ENCODE results near the gene KISS1R.

KISS1R gene

DNA sequence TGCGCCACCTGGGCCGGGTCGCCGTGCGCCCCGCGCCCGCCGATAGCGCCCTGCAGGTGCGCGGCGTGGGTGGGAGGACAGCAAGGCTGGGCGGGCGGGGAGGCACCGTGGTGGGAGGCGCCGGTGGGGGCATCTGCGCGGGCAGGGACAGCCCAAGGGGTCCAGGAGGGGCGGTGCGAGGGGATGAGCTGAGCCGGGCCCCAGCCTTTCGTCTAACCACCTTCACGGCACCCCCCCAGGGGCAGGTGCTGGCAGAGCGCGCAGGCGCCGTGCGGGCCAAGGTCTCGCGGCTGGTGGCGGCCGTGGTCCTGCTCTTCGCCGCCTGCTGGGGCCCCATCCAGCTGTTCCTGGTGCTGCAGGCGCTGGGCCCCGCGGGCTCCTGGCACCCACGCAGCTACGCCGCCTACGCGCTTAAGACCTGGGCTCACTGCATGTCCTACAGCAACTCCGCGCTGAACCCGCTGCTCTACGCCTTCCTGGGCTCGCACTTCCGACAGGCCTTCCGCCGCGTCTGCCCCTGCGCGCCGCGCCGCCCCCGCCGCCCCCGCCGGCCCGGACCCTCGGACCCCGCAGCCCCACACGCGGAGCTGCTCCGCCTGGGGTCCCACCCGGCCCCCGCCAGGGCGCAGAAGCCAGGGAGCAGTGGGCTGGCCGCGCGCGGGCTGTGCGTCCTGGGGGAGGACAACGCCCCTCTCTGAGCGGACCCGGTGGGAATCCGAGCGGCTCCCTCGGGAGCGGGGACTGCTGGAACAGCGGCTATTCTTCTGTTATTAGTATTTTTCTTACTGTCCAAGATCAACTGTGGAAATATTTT is 3.1 kb downstream of the KISS1R start:
- peak; percentile 32 to 39 for DNase-seq (ENCODE audit: low read depth in 2 of 2)

DNA sequence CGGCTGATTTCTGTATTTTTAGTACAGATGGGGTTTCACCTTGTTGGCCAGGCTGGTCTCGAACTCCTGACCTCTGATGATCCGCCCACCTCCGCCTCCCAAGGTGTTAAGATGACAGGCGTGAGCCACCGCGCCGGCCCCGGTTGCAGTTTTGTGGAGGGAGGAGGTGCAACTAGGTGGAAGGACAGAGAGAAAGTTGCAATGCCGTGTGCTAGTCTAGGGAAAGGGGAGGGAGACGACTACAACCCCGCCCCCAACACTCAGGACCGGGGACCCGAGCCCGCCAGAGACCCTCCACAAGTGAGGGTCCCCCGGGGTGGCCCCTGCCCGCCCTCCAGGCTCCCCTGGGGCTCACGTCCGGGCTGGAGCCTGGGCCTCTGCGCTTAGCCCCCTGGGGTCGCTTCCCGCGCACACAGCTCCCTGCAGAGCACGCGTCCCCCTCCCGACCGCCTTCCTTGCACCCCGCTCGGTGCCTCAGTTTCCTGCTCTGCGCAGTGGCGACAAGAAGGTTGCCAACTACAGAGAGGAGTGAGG is 7.5 kb downstream of the KISS1R start:
- no peak for DNase-seq (ENCODE audit: low read depth in 2 of 2)

DNA sequence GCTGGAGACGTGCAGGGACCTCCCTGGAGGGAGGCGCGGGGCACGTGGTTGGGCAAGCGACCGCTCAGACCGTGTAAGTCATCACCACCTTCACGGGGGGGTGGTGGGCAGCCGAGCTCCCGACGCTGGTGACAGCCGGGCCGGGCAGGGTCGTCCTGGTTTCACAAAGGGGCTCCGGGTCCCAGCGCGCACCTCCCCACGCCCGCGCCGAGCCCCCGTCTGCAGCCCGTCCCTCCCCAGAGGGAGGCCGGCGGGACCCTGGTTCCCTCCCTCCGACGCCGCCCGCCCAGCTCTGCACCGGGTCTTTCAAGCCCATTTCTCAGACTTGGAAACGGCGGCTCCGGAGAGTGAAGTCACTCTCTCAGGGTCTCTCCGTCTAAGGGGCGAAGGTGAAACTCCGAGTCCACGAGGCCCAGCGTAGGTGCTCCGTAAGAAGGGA is 8.0 kb downstream of the KISS1R start:
- no peak for DNase-seq (ENCODE audit: low read depth in 2 of 2)

DNA sequence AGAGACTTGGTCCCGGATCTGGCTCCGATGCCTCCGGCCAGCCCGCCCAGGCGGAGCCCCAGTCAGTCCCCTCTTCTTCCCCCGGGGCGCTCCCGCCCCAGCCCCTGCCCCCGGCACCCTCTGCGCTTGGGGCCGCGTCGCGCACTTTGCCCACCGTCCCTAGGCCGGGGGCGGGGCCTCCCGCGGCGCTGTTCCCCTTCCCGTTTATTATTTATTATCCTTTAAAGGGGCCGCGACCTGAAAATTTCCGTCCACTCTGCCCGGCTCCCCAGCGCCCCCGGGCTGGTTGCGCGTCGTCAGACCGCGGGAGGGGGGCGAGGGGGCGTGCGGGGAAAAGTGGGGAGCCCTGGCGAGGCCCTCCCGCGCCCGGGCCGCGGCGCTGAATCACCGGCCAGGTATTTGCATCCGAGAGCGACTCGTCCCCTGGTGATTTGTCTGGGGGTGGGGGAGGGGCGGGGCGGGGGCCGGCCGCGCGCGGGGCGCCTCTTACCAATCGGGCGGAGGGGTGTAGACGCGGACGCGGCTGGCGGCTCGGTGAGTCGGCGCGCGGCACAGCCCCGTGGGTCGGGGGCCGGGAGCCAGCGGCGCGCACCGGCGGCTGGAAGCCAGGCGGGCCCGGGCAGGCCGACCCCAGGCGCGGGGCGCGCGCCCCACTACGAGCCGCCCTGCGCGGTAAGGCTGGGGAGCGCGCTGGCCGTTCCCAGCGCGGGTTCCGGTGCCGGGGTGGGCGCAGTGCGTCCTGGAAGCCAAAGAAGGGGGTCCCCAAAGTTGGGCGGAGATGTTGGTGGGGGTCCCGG is 8.6 kb downstream of the KISS1R start, which contains the start of gene ARID3A:
Gene ARID3A, plus strand, starts transcription at position 510 of the 797 bp plus-strand sequence. CDS start 3,494 bp downstream, outside the sequence.
- DNase-seq (ENCODE audit: low read depth in 2 of 2) = peak; percentile 43 to 47

DNA sequence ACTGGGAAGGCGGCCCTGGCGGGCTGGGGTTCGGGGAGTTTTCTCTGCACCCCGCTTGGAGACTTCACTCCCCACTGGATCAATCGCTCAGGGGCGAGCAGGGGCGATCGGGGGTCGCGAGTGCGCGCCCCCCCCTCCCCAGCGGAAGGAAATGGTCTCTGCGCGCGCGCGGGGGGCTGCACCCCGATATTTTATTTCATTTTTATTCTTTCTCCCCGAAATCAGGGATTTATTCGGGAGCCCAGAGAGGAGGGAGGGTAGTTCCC is 9.1 kb downstream of the KISS1R start:
- DNase-seq (ENCODE audit: low read depth in 2 of 2) = no peak

DNA sequence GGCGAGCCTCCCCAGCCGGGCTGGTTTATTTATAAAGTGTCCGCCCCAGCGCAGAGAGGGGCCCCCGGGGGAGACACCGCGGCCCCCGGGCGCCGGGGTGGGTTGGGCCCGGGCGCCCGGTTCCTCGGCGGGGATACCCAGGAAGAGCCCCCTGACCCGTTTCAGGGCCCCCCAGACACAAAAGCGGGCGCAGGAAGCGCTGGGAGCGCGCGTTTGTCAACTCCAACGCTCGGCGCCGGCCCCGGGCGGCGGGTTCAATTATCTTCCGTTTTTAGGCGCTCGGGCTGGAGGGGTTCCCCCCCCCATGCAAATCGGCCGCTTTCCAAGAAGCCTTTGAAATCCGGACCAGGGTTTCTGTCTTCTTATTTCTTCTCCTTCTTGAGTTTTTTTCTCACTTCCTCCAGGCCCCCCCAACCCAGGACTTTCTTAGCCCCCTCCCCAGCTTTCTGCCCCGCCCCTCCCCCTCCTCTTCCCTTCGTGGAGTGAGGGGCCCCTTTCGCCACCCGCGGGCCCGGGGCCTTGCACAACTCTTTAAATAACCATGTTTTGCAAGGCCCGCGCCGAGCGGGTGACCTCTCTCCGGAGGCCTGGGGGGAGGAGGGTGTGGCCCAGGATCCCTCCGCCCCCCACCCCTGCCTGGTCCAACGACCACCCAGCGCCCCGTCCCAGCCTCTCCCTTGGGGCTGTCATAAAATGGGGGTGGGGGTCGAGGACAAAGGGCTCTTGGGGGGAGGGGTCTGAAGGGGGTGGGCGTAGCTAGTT is 9.6 kb downstream of the KISS1R start:
- DNase-seq (ENCODE audit: low read depth in 2 of 2) = no peak

DNA sequence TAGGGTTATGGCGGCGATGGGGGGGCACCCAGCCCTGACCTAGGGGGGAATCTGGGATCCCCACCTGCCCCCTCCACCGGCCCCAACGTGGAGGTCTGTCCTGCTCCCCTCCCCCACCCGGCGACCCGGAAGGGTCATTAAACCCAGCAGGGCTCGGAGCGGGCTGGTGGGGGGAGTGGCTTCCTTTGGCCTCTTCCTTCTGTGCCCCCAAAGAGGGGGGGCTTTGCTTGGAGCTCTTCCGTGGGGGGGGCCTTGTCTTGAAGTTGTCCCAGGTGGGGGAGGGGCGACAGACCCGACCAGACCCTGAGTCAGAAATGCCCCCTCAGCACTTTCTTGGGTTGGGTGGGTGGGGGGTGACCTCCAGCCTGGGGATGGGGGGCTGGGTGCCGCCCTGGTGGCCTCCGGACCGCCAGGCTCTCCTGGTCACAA is 10.2 kb downstream of the KISS1R start:
- DNase-seq (ENCODE audit: low read depth in 2 of 2) = no peak

DNA sequence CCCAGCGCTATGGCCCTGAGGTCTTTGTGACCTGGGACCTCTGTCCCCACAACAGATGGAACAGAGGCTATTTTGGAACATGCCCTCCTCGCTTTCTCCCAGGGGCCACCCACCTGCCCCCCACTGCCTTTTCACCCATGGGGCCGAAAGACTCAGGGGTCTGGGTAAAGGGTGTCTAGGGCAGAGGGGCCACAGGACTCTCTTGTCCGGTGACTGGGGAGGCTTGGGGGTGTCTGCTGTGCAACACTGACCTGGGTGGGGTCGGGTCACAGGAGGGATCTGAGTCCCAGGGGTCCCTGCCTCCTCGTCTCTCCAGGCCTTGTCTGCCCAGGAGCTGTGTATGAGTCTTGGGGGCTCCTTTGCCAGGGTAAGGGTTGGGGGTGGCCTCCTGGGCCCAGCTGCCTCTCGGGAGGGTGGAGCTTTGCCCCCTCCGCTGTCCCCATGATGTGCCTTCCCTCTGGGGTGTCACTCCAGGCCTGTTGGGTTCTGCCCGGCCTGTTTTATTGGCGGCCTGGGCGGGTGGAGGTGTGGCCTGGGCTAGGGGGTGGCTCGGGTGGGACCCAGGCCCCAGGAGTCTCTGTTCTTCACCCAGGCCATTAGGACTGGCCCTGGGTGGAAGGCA is 10.8 kb downstream of the KISS1R start:
- no peak for DNase-seq (ENCODE audit: low read depth in 2 of 2)

DNA sequence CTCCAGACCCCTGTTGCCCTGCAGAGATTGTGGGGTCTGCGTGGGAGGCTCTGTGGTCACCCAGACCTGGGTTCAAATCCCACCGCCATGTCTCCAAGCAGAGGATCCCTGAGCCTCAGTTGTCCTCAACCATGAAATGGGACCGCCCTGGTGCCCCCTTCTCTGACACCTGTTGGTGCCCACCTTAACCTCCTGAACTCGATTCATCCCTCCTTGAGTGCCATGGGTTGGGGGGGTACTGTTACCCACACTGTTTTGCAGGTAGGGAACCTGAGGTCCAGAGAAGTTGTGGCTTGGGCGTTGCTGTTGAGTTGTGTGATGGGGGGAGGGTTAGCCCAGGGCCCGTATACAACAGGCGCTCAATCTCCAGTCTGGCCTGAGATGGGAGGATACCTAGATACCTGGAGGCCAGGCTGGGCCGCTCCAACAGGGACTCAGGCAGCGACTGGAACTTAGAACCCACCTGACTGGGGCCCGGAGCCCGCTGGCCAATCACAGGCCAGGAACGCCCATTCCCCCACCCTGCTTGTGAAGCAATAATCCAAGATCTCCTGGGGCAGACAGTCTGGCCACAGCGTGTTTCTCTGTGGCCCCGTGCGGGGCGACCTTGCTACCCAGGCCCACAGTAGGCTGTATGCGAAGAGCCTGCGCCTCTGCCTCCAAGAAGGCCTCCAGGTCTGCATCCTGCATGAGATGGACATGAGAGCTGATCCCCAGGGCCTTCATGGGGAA is 11.5 kb downstream of the KISS1R start:
- DNase-seq (ENCODE audit: low read depth in 2 of 2) = no peak

DNA sequence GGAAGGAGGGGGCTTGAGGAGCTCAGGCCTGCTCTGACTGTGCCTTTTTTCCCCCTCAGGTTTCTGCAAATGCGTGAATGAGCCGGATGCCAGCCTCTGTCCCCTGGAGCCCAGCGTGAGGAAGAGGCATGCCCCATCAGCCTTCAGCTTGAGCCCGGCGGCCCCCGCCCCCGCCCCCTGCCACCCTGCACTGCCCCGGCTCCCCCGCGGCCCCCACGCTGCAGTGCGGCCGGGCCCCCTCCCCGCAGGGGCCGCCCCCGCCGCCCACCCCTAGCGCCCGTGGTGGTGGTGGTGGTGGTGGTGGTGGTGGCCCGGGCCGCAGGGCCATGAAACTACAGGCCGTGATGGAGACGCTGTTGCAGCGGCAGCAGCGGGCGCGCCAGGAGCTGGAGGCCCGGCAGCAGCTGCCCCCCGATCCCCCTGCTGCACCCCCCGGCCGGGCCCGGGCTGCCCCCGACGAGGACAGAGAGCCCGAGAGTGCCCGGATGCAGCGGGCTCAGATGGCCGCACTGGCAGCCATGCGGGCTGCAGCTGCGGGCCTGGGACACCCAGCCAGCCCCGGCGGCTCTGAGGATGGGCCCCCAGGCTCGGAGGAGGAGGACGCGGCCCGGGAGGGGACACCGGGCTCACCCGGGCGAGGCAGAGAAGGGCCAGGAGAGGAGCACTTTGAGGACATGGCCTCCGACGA is 12.2 kb downstream of the KISS1R start:
- no peak for DNase-seq (ENCODE audit: low read depth in 2 of 2)

DNA sequence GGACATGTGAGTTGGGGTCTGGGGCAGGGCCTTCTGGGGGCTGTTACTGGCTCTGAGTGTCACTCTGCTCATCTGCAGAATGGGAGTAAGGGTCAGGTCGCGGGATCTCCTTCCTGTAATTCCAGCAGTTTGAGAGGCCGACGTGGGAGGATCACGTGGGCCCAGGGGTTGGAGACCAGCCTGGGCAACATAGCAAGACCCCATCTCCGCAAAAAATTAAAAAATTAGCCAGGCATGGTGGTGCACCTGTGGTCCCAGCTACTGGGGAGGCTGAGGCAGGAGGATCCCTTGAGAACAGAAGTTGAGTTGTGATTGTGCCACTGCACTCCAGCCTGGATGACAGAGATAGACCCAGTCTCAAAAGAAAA is 12.7 kb downstream of the KISS1R start:
- DNase-seq (ENCODE audit: low read depth in 2 of 2) = no peak

DNA sequence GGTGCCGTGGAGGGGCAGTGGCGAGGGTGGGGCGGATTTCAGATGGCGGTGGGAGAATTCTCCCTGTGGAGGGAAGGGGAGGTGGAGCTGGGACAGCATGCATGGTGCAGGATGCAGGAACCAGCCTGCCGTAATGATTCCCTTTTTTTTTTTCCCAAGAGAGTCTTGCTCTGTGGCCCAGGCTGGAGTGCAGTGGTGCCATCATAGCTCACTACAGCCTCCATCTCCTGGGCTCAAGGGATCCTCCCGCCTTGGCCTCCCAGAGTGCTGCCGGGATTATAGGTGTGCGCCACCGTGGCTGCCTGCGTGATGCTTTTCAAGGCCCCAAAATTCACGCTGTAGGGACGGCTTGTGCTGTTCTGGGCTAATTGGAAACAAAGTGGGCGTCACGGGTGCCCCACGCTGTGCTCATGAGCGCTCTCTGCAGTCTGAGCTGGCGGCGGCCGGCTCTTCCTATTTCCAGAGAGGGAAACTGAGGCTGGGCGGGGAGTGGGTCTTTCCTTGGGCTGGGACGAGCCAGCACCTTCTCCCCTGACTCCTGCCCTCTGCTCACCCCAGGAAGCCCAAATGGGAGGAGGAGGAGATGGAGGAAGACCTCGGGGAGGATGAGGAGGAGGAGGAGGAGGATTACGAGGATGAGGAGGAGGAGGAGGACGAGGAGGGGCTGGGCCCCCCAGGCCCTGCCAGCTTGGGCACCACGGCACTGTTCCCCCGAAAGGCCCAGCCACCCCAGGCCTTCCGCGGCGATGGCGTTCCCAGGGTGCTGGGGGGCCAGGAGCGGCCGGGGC is 14.9 kb downstream of the KISS1R start:
- DNase-seq (ENCODE audit: low read depth in 2 of 2) = no peak

DNA sequence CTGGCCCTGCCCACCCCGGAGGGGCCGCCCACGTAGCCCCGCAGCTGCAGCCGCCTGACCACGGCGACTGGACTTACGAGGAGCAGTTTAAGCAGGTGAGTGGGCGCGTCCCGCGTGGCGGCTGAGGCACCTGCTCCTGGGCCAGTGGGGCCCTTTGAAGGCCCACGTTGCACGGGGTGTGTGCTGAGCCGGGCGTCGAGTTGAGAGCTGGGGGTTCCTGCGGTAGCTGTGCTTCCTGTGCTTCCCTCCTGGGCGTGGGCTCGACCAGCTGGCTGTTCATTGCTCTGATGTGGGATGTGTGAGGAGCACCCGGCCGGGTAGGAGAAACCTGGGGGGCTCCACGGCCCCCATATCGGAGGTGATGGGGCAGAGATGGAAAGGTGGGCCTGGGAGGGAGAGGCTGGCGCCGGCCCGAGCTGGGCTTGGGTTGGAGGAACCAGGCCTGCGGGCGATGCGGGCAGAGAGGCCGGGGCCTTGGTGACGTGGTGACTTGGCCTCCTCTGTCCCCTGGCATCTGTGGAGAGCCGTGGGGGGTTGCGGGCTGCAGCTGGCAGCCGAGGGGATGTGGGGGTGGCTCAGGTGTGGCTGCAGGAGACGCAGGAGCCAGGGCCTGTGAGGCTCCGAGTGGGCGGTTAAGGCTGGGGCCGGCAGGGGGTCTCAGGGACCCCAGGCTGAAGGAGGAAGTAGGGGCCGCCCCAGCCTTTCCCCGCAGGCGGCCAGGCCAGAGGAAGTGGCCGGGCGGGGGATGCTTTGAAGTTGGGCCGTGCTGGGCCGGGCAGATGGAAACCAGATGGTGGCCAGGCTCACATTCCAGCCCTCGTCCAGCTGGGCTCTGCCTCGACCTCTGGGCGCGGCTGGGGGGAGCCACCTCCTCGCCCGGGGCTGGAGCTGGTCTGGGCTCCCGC is 15.8 kb downstream of the KISS1R start:
- DNase-seq (ENCODE audit: low read depth in 2 of 2) = no peak

DNA sequence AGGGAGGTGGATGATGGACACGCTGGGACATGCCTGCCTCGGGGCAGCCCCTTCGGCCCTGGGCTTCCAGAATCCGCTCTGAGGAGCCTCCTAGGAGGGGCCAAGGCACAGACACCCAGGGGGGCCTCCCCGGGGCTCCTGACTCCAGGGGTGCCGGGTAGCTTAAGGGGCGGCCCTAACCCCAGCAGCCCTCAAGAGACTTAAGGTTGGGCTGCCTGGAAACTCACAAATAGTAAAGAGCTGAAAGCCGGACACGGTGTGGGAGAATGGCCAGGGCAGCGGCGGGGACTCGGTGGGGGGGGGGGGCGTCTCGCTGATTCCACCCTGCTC is 16.4 kb downstream of the KISS1R start:
- DNase-seq (ENCODE audit: low read depth in 2 of 2) = no peak

DNA sequence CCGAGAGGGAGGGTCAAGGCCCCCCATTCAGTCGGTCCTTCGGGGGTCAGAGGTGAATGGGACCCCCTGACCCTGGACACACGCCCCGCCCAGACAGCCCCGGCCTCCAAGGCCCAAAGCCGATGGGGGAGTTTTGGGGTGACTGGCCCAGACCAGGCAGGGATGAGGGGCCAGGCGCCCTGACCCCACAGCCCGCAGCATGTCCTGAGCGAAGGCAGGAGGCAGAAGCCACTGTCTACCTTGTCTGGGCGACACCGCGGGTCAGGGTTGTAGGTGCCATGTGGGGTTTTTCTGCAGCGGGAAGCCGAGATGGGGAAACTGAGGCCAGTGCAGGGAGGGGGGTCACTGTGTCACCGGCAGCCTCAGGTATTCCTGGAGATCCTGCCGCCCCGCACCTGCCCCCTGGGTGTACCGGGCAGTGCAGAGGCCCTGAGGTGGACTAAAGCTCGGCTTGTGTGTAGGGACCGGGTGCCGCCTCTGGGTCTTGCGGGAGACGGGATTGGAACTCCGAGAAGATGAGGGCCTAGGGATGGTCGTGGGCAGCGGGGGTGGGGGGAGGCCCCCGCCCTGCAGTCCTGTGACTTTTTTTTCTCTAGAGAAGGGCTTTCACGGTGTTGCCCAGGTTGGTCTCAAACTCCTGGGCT is 17.2 kb downstream of the KISS1R start:
- DNase-seq (ENCODE audit: low read depth in 2 of 2) = no peak

DNA sequence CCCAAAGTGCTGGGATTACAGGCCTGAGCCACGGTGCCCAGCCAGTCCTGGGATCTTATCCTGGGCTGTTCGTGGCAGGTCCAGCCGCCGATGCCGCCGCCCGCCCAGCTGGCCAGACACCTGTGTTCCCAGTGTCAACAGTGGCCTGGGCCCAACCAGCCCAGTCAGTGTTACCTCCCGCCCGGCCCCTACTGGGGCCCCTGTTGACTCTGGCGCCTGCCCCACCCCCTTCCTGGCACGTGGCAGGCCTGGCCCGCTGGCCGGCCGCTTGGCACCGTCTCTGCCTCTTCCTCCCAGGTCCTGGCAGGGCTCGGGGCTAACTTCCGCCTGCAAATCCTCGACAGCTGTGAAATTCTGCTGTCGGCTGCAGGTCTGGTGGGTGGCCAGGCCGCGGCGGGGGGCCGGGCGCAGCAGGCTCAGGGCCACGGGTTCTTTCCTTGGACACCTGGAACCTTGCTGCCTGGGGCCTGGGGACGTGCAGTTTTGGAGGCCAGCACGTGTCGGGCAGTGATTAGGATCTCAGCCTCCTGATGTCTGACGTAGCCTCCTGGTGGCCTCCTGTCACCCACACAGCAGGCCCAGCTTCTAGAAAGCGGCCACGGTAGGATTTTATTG is 17.8 kb downstream of the KISS1R start:
- DNase-seq (ENCODE audit: low read depth in 2 of 2) = no peak

DNA sequence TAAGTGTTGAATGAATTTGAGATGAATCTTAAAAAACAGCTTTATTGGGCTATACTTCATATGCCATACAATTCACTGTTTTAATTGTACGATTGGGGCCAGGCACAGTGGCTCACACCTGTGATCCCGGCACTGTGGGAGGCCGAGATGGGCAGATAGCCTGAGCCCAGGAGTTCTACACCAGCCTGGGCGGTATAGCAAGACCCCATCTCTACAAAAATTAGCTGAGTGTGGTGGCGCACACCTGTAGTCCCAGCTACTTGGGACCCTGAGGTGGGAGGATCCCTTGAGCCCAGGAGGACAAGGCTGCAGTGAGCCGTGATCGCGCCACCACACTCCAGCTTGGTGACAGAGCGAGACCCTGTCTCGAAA is 19.0 kb downstream of the KISS1R start:
- no peak for DNase-seq (ENCODE audit: low read depth in 2 of 2)

DNA sequence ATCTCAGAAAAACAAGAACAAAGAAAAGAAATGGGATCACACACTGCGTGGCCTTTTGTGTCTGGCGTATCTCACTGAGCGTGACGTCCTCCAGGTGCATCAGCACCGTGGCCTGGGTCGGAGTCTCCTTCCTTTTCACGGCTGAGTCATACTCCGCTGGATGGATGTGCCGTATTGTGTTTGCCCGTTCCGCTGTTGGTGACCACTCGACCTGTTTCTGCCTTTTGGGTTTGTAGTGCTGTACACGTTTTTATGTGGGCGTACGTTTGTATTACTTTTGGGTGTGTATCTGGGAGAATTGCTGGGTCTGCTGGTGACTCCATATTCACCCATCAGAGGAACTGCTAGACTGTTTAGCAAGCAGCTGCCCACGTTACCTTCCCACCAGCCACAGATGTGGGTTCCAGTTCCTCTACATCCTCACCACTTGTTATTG is 20.1 kb downstream of the KISS1R start:
- DNase-seq (ENCODE audit: low read depth in 2 of 2) = peak; percentile 40 to 51

All from activated CD8-positive, alpha-beta memory T cell treated with anti-CD3 and anti-CD28 coated beads for 4 hours (primary cell).